ENCODE data around the gene WDR19. TPM values are rescaled to one million over a fixed set of nuclear protein-coding genes. Genes with fewer than 3 reads are reported as not detected.
A peak's percentile ranks its signal among the peaks of the same experiment; 100 is the strongest.
"Not testable (repeated sequence)": the region's sequence is repeated elsewhere in the genome, so short reads cannot be mapped to it uniquely, and the experiment has no call there.

WDR19 gene
- total and polyA plus RNA-seq, 7 experiments from 2014 or later: 5.3 to 44.3 (median 14.3) TPM

- POLR2A ChIA-PET: no interaction called here
These were observed 103.5 kb downstream of the WDR19 start for GRCh38 chr4:39285853-39286252.

DNA sequence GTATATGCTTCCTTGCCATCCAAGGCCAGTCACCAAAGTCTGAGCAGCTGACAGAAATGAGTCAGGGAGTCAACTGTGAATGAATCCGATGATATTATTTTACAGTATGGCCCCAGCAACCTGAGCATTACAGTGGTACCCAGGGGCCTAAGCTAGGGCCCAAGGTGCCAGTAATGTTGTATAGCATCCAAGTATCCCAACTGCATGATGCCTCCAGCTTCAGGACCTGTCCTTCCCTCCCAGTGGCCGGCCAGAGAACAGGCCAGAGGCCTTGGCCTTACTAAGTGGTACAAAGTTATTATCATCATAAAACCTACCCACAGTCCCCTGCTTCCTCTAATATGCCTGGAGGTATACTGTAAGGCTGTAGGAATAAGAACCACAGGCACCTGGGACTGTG is 103.9 kb downstream of the WDR19 start:
- ChIA-PET POLR2A (no interaction called here), CTCF (no interaction called here)
- Mint-ChIP-seq H3K4me3 (no peak overlapping the region), H3K27me3 (no peaks in the 10 kb centered on the region), H3K27ac (peak overlapping the region in 3 of 9 donors; percentile 15 to 52 (median 25)), H3K36me3 (peaks cover 14 to 49% (median 36%) of the 10 kb centered on the region in 5 donors), H3K9me3 (no peaks in the 10 kb centered on the region), H3K4me1 (peaks cover 0 to 10% (median 0%) of the 10 kb centered on the region in 7 donors)
- ATAC-seq: no peak
- Histone ChIP-seq H3K4me3 (ENCODE audit: low read length) (no peak overlapping the region), H3K27me3 (ENCODE audit: control insufficient read depth in 2 of 2, insufficient read depth in 2 of 2, low read length in 2 of 2) (no peaks in the 10 kb centered on the region), H3K36me3 (ENCODE audit: control insufficient read depth in 2 of 3, insufficient read depth in 3 of 3, low read length in 3 of 3) (peaks cover 8 to 51% (median 8%) of the 10 kb centered on the region in 3 experiments), H3K9me3 (ENCODE audit: control insufficient read depth in 2 of 3, low read length in 3 of 3) (no peaks in the 10 kb centered on the region), H3K27ac (ENCODE audit: low read depth, low read length) (no peak overlapping the region), H3K4me1 (ENCODE audit: control insufficient read depth in 2 of 2, insufficient read depth in 2 of 2, low read length in 2 of 2) (no peaks in the 10 kb centered on the region)
- intact Hi-C loops (cut with micrococcal nuclease): no loop called here
- no peak for DNase-seq

More at GRCh38 chr4:39285853-39286252, 103.5 kb downstream of the WDR19 start:
- Histone ChIP-seq H3K36me3 (ENCODE audit: control insufficient read depth in 2 of 3, insufficient read depth in 3 of 3, low read length in 3 of 3) (peaks cover 8 to 47% (median 8%) of the 10 kb centered on the region in 3 experiments), H3K9me3 (ENCODE audit: control insufficient read depth in 2 of 3, low read length in 3 of 3) (no peaks in the 10 kb centered on the region), H3K27me3 (ENCODE audit: control insufficient read depth in 2 of 2, insufficient read depth in 2 of 2, low read length in 2 of 2) (no peaks in the 10 kb centered on the region), H3K4me1 (ENCODE audit: control insufficient read depth in 2 of 2, insufficient read depth in 2 of 2, low read length in 2 of 2) (no peaks in the 10 kb centered on the region), H3K27ac (ENCODE audit: low read depth, low read length) (no peak overlapping the region), H3K4me3 (ENCODE audit: low read length) (no peak overlapping the region)
- ATAC-seq (no peak), DNase-seq (no peak)
- Mint-ChIP-seq H3K4me1 (peaks cover 0 to 10% (median 0%) of the 10 kb centered on the region in 7 donors), H3K4me3 (no peak overlapping the region), H3K27me3 (no peaks in the 10 kb centered on the region), H3K27ac (peak overlapping the region in 2 of 9 donors; percentile 15 to 25), H3K9me3 (no peaks in the 10 kb centered on the region), H3K36me3 (peaks cover 14 to 46% (median 34%) of the 10 kb centered on the region in 5 donors)
- CTCF ChIA-PET: interaction anchor here (0.6 kb wide), 1 partner anchor 637 kb away, joined by 3 read pairs; no protein-coding TSS in a partner anchor
- intact Hi-C loops (cut with micrococcal nuclease): no loop called here

DNA sequence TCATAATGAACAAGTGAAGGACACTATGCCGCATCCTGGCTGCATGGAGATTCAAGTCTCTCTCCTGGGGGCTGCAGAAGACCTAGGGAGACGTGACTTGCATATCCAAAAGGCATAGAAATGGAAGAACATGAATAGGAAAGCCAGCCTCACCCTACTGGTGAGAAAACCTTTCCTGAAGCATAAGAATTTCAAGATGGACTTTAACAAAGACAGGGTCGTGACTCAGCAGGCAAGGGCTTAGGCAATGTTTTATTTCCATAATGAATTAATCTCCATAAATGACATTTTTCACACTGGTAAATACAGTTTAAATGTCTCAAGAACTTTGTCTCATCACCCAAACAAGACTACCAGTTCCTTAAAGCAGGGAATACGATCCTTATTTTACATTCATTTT is 104.9 kb downstream of the WDR19 start:
- ATAC-seq (no peak), DNase-seq (no peak)
- H3K4me1 ChIP-seq (ENCODE audit: control insufficient read depth in 2 of 2, insufficient read depth in 2 of 2, low read length in 2 of 2): no peaks in the 10 kb centered on the region
- ChIA-PET CTCF (no interaction called here), POLR2A (no interaction called here)
- H3K36me3 ChIP-seq (ENCODE audit: control insufficient read depth in 2 of 3, insufficient read depth in 3 of 3, low read length in 3 of 3): peaks cover 8 to 60% (median 8%) of the 10 kb centered on the region in 3 experiments
- H3K4me1 Mint-ChIP-seq: peaks cover 0 to 14% (median 0%) of the 10 kb centered on the region in 7 donors
- no peak overlapping the region for H3K27ac Mint-ChIP-seq
- no peaks in the 10 kb centered on the region for H3K27me3 Mint-ChIP-seq
- intact Hi-C loops (cut with micrococcal nuclease): no loop called here
- no peak overlapping the region for H3K4me3 ChIP-seq (ENCODE audit: low read length)
- no peaks in the 10 kb centered on the region for H3K9me3 Mint-ChIP-seq
- no peak overlapping the region for H3K4me3 Mint-ChIP-seq
- no peaks in the 10 kb centered on the region for H3K9me3 ChIP-seq (ENCODE audit: control insufficient read depth in 2 of 3, low read length in 3 of 3)
- H3K27me3 ChIP-seq (ENCODE audit: control insufficient read depth in 2 of 2, insufficient read depth in 2 of 2, low read length in 2 of 2): no peaks in the 10 kb centered on the region
- H3K36me3 Mint-ChIP-seq: peaks cover 14 to 59% (median 44%) of the 10 kb centered on the region in 5 donors
- H3K27ac ChIP-seq (ENCODE audit: low read depth, low read length): no peak overlapping the region

DNA sequence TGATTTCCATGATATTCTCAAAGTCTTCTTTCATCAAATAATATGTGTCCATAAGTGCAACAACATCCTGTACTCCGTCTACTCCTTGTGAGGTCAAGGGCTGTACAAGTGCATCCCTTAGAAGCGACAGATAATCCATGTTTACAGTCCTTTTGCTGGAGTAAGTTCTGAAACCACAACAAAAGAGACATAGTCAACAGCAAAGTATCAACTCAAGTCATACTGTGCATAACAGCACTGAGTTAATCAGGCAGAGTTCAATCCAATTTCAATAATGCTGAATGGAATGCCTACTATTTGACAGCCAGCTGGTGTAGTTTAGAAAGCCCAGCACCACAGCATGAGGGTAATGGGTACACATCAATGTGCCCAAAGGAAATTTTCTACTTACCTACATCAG is 109.4 kb downstream of the WDR19 start:
- ChIA-PET POLR2A (interaction anchor here (0.6 kb wide), 1 partner anchor 258 kb away, joined by 3 read pairs; no protein-coding TSS in a partner anchor), CTCF (no interaction called here)
- Histone ChIP-seq H3K9me3 (ENCODE audit: control insufficient read depth in 2 of 3, low read length in 3 of 3) (no peaks in the 10 kb centered on the region), H3K27ac (ENCODE audit: low read depth, low read length) (no peak overlapping the region), H3K27me3 (ENCODE audit: control insufficient read depth in 2 of 2, insufficient read depth in 2 of 2, low read length in 2 of 2) (no peaks in the 10 kb centered on the region), H3K4me1 (ENCODE audit: control insufficient read depth in 2 of 2, insufficient read depth in 2 of 2, low read length in 2 of 2) (no peaks in the 10 kb centered on the region), H3K36me3 (ENCODE audit: control insufficient read depth in 2 of 3, insufficient read depth in 3 of 3, low read length in 3 of 3) (peaks cover 8 to 82% (median 8%) of the 10 kb centered on the region in 3 experiments), H3K4me3 (ENCODE audit: low read length) (no peak overlapping the region)
- Mint-ChIP-seq H3K9me3 (no peaks in the 10 kb centered on the region), H3K27ac (peak overlapping the region in 2 of 9 donors; percentile 28 to 54), H3K36me3 (peaks cover 18 to 66% (median 48%) of the 10 kb centered on the region in 5 donors), H3K4me1 (peaks cover 0 to 9% (median 0%) of the 10 kb centered on the region in 7 donors), H3K27me3 (no peaks in the 10 kb centered on the region), H3K4me3 (no peak overlapping the region)
- DNase-seq (no peak), ATAC-seq (no peak)
- intact Hi-C loops (cut with micrococcal nuclease): no loop called here

DNA sequence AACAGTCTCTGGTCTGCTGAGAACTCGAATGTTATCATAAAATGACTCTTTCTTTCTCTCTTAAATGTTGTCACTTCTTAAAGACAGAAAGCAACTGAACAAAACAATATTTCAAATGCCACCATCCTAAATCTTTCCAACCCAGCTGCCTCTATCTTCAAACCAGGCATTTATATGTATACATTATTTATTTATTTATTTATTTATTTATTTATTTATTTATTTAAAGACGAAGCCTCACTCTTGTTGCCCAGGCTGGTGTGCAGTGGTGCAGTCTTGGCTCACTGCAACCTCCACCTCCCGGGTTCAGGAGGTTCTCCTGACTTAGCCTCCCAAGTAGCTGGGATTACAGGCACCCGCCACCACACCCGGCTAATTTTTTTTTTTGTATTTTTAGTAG is 110.1 kb downstream of the WDR19 start:
- H3K9me3 ChIP-seq (ENCODE audit: control insufficient read depth in 2 of 3, low read length in 3 of 3); ATAC-seq; H3K9me3 Mint-ChIP-seq; H3K4me3 Mint-ChIP-seq; DNase-seq; H3K27ac Mint-ChIP-seq; CTCF ChIA-PET; H3K4me1 ChIP-seq (ENCODE audit: control insufficient read depth in 2 of 2, insufficient read depth in 2 of 2, low read length in 2 of 2); H3K4me3 ChIP-seq (ENCODE audit: low read length); H3K27me3 ChIP-seq (ENCODE audit: control insufficient read depth in 2 of 2, insufficient read depth in 2 of 2, low read length in 2 of 2); intact Hi-C loops (cut with micrococcal nuclease); H3K27me3 Mint-ChIP-seq; H3K4me1 Mint-ChIP-seq; H3K27ac ChIP-seq (ENCODE audit: low read depth, low read length): not testable (repeated sequence)
- H3K36me3 ChIP-seq (ENCODE audit: control insufficient read depth in 2 of 3, insufficient read depth in 3 of 3, low read length in 3 of 3): peaks cover 8 to 76% (median 8%) of the 10 kb centered on the region in 3 experiments
- POLR2A ChIA-PET: interaction anchor here (0.6 kb wide), 1 partner anchor 257 kb away, joined by 3 read pairs; no protein-coding TSS in a partner anchor
- peaks cover 19 to 63% (median 47%) of the 10 kb centered on the region in 5 donors for H3K36me3 Mint-ChIP-seq

DNA sequence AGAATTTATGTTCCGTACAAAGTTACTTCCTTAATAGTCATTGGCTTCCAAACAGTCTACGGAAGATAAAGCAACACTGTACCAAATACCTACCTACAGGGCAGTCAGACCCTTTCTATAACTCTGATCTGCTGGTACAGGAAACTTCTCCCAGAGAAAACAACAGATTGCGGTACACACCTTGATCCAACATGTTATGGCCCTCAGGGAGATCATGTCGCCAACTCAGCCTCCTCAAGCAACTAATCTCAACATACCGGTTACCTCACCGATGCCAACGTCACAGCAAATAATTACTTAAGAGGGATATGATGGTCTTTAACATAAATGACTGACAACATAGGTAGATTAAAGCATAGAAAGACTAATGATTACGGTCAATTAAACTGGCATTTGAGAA is 113.5 kb downstream of the WDR19 start:
- intact Hi-C loops (cut with micrococcal nuclease): no loop called here
- peaks cover 0 to 5% (median 0%) of the 10 kb centered on the region in 11 donors for H3K9me3 Mint-ChIP-seq
- Histone ChIP-seq H3K36me3 (ENCODE audit: control insufficient read depth in 2 of 3, insufficient read depth in 3 of 3, low read length in 3 of 3) (peaks cover 4 to 71% (median 9%) of the 10 kb centered on the region in 3 experiments), H3K27ac (ENCODE audit: low read depth, low read length) (no peak overlapping the region), H3K4me1 (ENCODE audit: control insufficient read depth in 2 of 2, insufficient read depth in 2 of 2, low read length in 2 of 2) (no peaks in the 10 kb centered on the region), H3K27me3 (ENCODE audit: control insufficient read depth in 2 of 2, insufficient read depth in 2 of 2, low read length in 2 of 2) (no peaks in the 10 kb centered on the region), H3K9me3 (ENCODE audit: control insufficient read depth in 2 of 3, low read length in 3 of 3) (no peaks in the 10 kb centered on the region), H3K4me3 (ENCODE audit: low read length) (no peak overlapping the region)
- ChIA-PET CTCF (no interaction called here), POLR2A (no interaction called here)
- peaks cover 0 to 4% (median 0%) of the 10 kb centered on the region in 7 donors for H3K4me1 Mint-ChIP-seq
- H3K27me3 Mint-ChIP-seq: no peaks in the 10 kb centered on the region
- no peak overlapping the region for H3K4me3 Mint-ChIP-seq
- ATAC-seq: no peak
- DNase-seq: no peak
- H3K27ac Mint-ChIP-seq: peak overlapping the region in 2 of 9 donors; percentile 27 to 36
- H3K36me3 Mint-ChIP-seq: peaks cover 11 to 74% (median 54%) of the 10 kb centered on the region in 5 donors

- H3K4me3 ChIP-seq (ENCODE audit: low read length): no peak overlapping the region
- H3K4me1 ChIP-seq (ENCODE audit: control insufficient read depth in 2 of 2, insufficient read depth in 2 of 2, low read length in 2 of 2): no peaks in the 10 kb centered on the region
- ATAC-seq (no peak), DNase-seq (no peak)
- Mint-ChIP-seq H3K27me3 (no peaks in the 10 kb centered on the region), H3K36me3 (peaks cover 15 to 79% (median 47%) of the 10 kb centered on the region in 5 donors), H3K27ac (peak overlapping the region in 2 of 9 donors; percentile 15 to 56), H3K9me3 (no peaks in the 10 kb centered on the region), H3K4me1 (peaks cover 0 to 6% (median 0%) of the 10 kb centered on the region in 7 donors), H3K4me3 (no peak overlapping the region)
- ChIA-PET CTCF (no interaction called here), POLR2A (interaction anchor here (0.5 kb wide), 1 partner anchor 1125 kb away, joined by 3 read pairs; no protein-coding TSS in a partner anchor)
- peaks cover 8 to 69% (median 16%) of the 10 kb centered on the region in 3 experiments for H3K36me3 ChIP-seq (ENCODE audit: control insufficient read depth in 2 of 3, insufficient read depth in 3 of 3, low read length in 3 of 3)
- H3K27me3 ChIP-seq (ENCODE audit: control insufficient read depth in 2 of 2, insufficient read depth in 2 of 2, low read length in 2 of 2): no peaks in the 10 kb centered on the region
- intact Hi-C loops (cut with micrococcal nuclease): loop anchor here in 1 of 2 donors (5.0 kb wide), 1 partner anchor 401 kb away; no protein-coding TSS in a partner anchor
- no peaks in the 10 kb centered on the region for H3K9me3 ChIP-seq (ENCODE audit: control insufficient read depth in 2 of 3, low read length in 3 of 3)
- H3K27ac ChIP-seq (ENCODE audit: low read depth, low read length): no peak overlapping the region
These were observed 120.6 kb downstream of the WDR19 start for GRCh38 chr4:39302901-39303300.
